NCI-H187 (cell line): ENCODE results near the gene STX11.

Experiments
- DNase-seq, 2 experiments: peaks; one replicate each; lab custom pipeline; 2025; lab: John Stamatoyannopoulos, UW

Gene STX11

GRCh38 chr6:144143106-144143505 is 7.2 kb upstream of the STX11 start:
- no peak for DNase-seq

- DNase-seq, result no peak
Measured at GRCh38 chr6:144143878-144144277, 6.4 kb upstream of the STX11 start.

GRCh38 chr6:144144996-144145395 is 5.3 kb upstream of the STX11 start:
- no peak for DNase-seq

- no peak for DNase-seq
Measured at GRCh38 chr6:144145541-144145940, 4.8 kb upstream of the STX11 start.

GRCh38 chr6:144148886-144149285 is 1.4 kb upstream of the STX11 start:
- DNase-seq, result no peak

- no peak for DNase-seq
Measured at GRCh38 chr6:144149558-144149893, 791 bp upstream of the STX11 start.

- DNase-seq, result no peak
Measured at GRCh38 chr6:144150710-144151657, 667 bp downstream of the STX11 start.

- DNase-seq, result no peak
Measured at GRCh38 chr6:144152334-144152900, 2.1 kb downstream of the STX11 start.

- no peak for DNase-seq
Measured at GRCh38 chr6:144153260-144153659, 2.9 kb downstream of the STX11 start.

GRCh38 chr6:144153971-144154370 is 3.7 kb downstream of the STX11 start:
- DNase-seq, result no peak

GRCh38 chr6:144155529-144155928 is 5.2 kb downstream of the STX11 start:
- DNase-seq, result no peak

GRCh38 chr6:144156338-144156737 is 6.0 kb downstream of the STX11 start:
- no peak for DNase-seq

GRCh38 chr6:144156991-144157390 is 6.7 kb downstream of the STX11 start:
- DNase-seq, result no peak

GRCh38 chr6:144158133-144158532 is 7.8 kb downstream of the STX11 start:
- DNase-seq, result no peak

- no peak for DNase-seq
Measured at GRCh38 chr6:144159223-144159622, 8.9 kb downstream of the STX11 start.

- DNase-seq, result no peak
Measured at GRCh38 chr6:144159742-144160141, 9.4 kb downstream of the STX11 start.

GRCh38 chr6:144160431-144161005 is 10.2 kb downstream of the STX11 start:
- DNase-seq, result no peak

- no peak for DNase-seq
Measured at GRCh38 chr6:144161975-144162374, 11.7 kb downstream of the STX11 start.

GRCh38 chr6:144162977-144163376 is 12.7 kb downstream of the STX11 start:
- no peak for DNase-seq

- DNase-seq, result no peak
Measured at GRCh38 chr6:144165784-144166183, 15.5 kb downstream of the STX11 start.

- no peak for DNase-seq
Measured at GRCh38 chr6:144170044-144170443, 19.7 kb downstream of the STX11 start.

GRCh38 chr6:144171406-144171805 is 21.1 kb downstream of the STX11 start:
- no peak for DNase-seq

GRCh38 chr6:144174006-144174405 is 23.7 kb downstream of the STX11 start:
- DNase-seq, result no peak
